ENCODE results near the gene PKP4. TPM values are rescaled to one million over a fixed set of nuclear protein-coding genes. Genes with fewer than 3 reads are reported as not detected.
A peak's percentile ranks its signal among the peaks of the same experiment; 100 is the strongest.

The PKP4 gene
- total RNA-seq, 1 donor from 2014 or later, result 48.7 TPM

GRCh38 chr2:158499383-158499782, 42.6 kb downstream of the PKP4 start:
- ATAC-seq, result no peak

- ATAC-seq, result no peak
Observed at GRCh38 chr2:158500333-158500732, 43.6 kb downstream of the PKP4 start.

GRCh38 chr2:158501301-158501700, 44.5 kb downstream of the PKP4 start:
- ATAC-seq, result no peak

GRCh38 chr2:158502974-158503373, 46.2 kb downstream of the PKP4 start:
- ATAC-seq, result no peak

- ATAC-seq, result no peak
Observed at GRCh38 chr2:158504088-158504487, 47.3 kb downstream of the PKP4 start.

GRCh38 chr2:158505448-158505934, 48.7 kb downstream of the PKP4 start:
- peak; percentile 62 for ATAC-seq

GRCh38 chr2:158507141-158507540, 50.4 kb downstream of the PKP4 start:
- ATAC-seq, result no peak

- no peak for ATAC-seq
Observed at GRCh38 chr2:158507679-158508078, 50.9 kb downstream of the PKP4 start.

GRCh38 chr2:158509928-158510797, 53.4 kb downstream of the PKP4 start:
- peak; percentile 60 for ATAC-seq

- ATAC-seq, result no peak
Observed at GRCh38 chr2:158510887-158511286, 54.1 kb downstream of the PKP4 start.

GRCh38 chr2:158511706-158512105, 55.0 kb downstream of the PKP4 start:
- ATAC-seq, result no peak

GRCh38 chr2:158512323-158512722, 55.6 kb downstream of the PKP4 start:
- no peak for ATAC-seq

GRCh38 chr2:158513841-158514240, 57.1 kb downstream of the PKP4 start:
- ATAC-seq, result no peak

GRCh38 chr2:158518084-158518483, 61.3 kb downstream of the PKP4 start:
- ATAC-seq, result peak; percentile 97

- peak; percentile 23 for ATAC-seq
Observed at GRCh38 chr2:158519481-158519880, 62.7 kb downstream of the PKP4 start.

- no peak for ATAC-seq
Observed at GRCh38 chr2:158529379-158530259, 72.9 kb downstream of the PKP4 start.

GRCh38 chr2:158530829-158531228, 74.1 kb downstream of the PKP4 start:
- no peak for ATAC-seq

GRCh38 chr2:158533009-158533408, 76.3 kb downstream of the PKP4 start:
- ATAC-seq, result no peak

- peak; percentile 85 for ATAC-seq
Observed at GRCh38 chr2:158539176-158540005, 82.6 kb downstream of the PKP4 start.

GRCh38 chr2:158542577-158542976, 85.8 kb downstream of the PKP4 start:
- no peak for ATAC-seq

- ATAC-seq, result no peak
Observed at GRCh38 chr2:158543957-158544356, 87.2 kb downstream of the PKP4 start.

GRCh38 chr2:158544998-158545397, 88.2 kb downstream of the PKP4 start:
- ATAC-seq, result no peak

Measured in esophagus mucosa (tissue), 1 donor.